Neural cell (in vitro differentiated cells): ENCODE measurements around the gene RNF41. TPM values are rescaled to one million over a fixed set of nuclear protein-coding genes. Genes with fewer than 3 reads are reported as not detected.

Experiments
- H2AFZ ChIP-seq: fragments of 200-600, 300-800 bp; sonication (generic), shearing (Covaris generic); 2 replicates; pipeline ENCODE4 v1.6.0; 2014; ENCODE audit warnings: low read depth, mild to moderate bottlenecking, antibody characterized with exemption, low read length, moderate library complexity
- H3F3A ChIP-seq: fragments of 200-600 bp; shearing (Covaris generic); 2 replicates; pipeline ENCODE4 v1.6.1; 2016; ENCODE audit warnings: mild to moderate bottlenecking, moderate library complexity, mixed read lengths, antibody characterized with exemption, low read length; ENCODE audit not compliant: insufficient read depth, poor library complexity, severe bottlenecking
- H3K27ac ChIP-seq: fragments of 200-600, 300-800 bp; sonication (generic), shearing (Covaris generic); 2 replicates; pipeline ENCODE4 v1.5.1; 2014; ENCODE audit warnings: mild to moderate bottlenecking, low read length, moderate library complexity
- H3K27me3 ChIP-seq: fragments of 300-800, 200-600 bp; sonication (generic), shearing (Covaris generic); 2 replicates; pipeline ENCODE4 v1.6.0; 2014; ENCODE audit warnings: mild to moderate bottlenecking, low read depth, low read length, moderate library complexity; ENCODE audit not compliant: insufficient read depth
- H3K36me3 ChIP-seq: fragments of 300-800, 200-600 bp; sonication (generic), shearing (Covaris generic); 2 replicates; pipeline ENCODE4 v1.5.1; 2014; ENCODE audit warnings: mild to moderate bottlenecking, antibody characterized with exemption, low read length, moderate library complexity; ENCODE audit not compliant: insufficient read depth
- H3K4me2 ChIP-seq: fragments of 300-800, 200-600 bp; sonication (generic), shearing (Covaris generic); 2 replicates; pipeline ENCODE4 v1.6.0; 2014; ENCODE audit warnings: mild to moderate bottlenecking, low read length
- H3K4me3 ChIP-seq: fragments of 300-800, 200-600 bp; sonication (generic), shearing (Covaris generic); 2 replicates; pipeline ENCODE4 v1.5.1; 2014; ENCODE audit warnings: mild to moderate bottlenecking, low read length, moderate library complexity
- H3K79me2 ChIP-seq: fragments of 200-600 bp; shearing (Covaris generic); replicated peaks from 2 replicates; pipeline ENCODE4 v1.6.0; 2014; ENCODE audit warnings: mild to moderate bottlenecking, low read length, moderate library complexity; ENCODE audit not compliant: insufficient read depth
- H3K9ac ChIP-seq: fragments of 300-800, 200-600 bp; sonication (generic), shearing (Covaris generic); 2 replicates; pipeline ENCODE4 v1.6.1; 2016; ENCODE audit warnings: mild to moderate bottlenecking, low read length, mixed read lengths
- H3K9me2 ChIP-seq: fragments of 200-600 bp; shearing (Covaris generic); 2 replicates; pipeline ENCODE4 v1.6.1; 2016; ENCODE audit warnings: mild to moderate bottlenecking, low read length, mixed read lengths; ENCODE audit not compliant: insufficient read depth
- H3K9me3 ChIP-seq: fragments of 200-600, 300-800 bp; sonication (generic), shearing (Covaris generic); 2 replicates; pipeline ENCODE4 v1.6.1; 2016; ENCODE audit warnings: mild to moderate bottlenecking, mixed run types, low read length, moderate library complexity, mixed read lengths
- H4K20me1 ChIP-seq: fragments of 200-600 bp; shearing (Covaris generic); 2 replicates; pipeline ENCODE4 v1.6.1; 2016; ENCODE audit warnings: mild to moderate bottlenecking, mixed run types; ENCODE audit not compliant: insufficient read depth
- CTCF ChIP-seq: fragments of 450-650 bp; IDR thresholded peaks from 2 replicates; pipeline ENCODE4 v1.5.1; 2014; ENCODE audit warnings: antibody characterized with exemption, mild to moderate bottlenecking, moderate library complexity; ENCODE audit not compliant: poor library complexity, severe bottlenecking
- EP300 ChIP-seq: fragments of 450-650 bp; conservative IDR thresholded peaks from 2 replicates; pipeline ENCODE4 v1.6.1; 2014; ENCODE audit warnings: antibody characterized with exemption, mild to moderate bottlenecking, moderate library complexity; ENCODE audit not compliant: poor library complexity, severe bottlenecking
- EZH2 ChIP-seq: fragments of 200-600, 300-800 bp; shearing (Covaris generic), sonication (generic); IDR thresholded peaks from 2 replicates; pipeline ENCODE4 v1.6.1; 2014; ENCODE audit warnings: antibody characterized with exemption, low read length, borderline replicate concordance, mild to moderate bottlenecking; ENCODE audit not compliant: insufficient read depth, poor library complexity, severe bottlenecking
- MXI1 ChIP-seq: fragments of 450-650 bp; conservative IDR thresholded peaks from 2 replicates; pipeline ENCODE4 v1.6.1; 2014; ENCODE audit warnings: antibody characterized with exemption, mild to moderate bottlenecking; ENCODE audit not compliant: poor library complexity, severe bottlenecking
- POLR2AphosphoS5 ChIP-seq: IDR thresholded peaks from 2 replicates; pipeline ENCODE4 v1.6.1; 2012
- RAD21 ChIP-seq: fragments of 450-650 bp; conservative IDR thresholded peaks from 2 replicates; pipeline ENCODE4 v1.6.1; 2014; ENCODE audit warnings: antibody characterized with exemption, mild to moderate bottlenecking, moderate library complexity
- SMC3 ChIP-seq: fragments of 450-650 bp; conservative IDR thresholded peaks from 2 replicates; pipeline ENCODE4 v1.6.1; 2014; ENCODE audit warnings: antibody characterized with exemption, mild to moderate bottlenecking, moderate library complexity; ENCODE audit not compliant: poor library complexity
- TAF1 ChIP-seq: IDR thresholded peaks from 2 replicates; pipeline ENCODE4 v1.6.1; 2012; ENCODE audit warnings: low read depth
- polyA plus RNA-seq: library from polyadenylated mRNA; depleted of rRNA; stranded (reverse); fragments of >200 nt; gene quantifications from 2 replicates; pipeline ENCODE4 v1.2.3, GENCODE V29; 2014
- TF ChIP-seq, protein P1 (sequence below): IDR thresholded peaks from 2 replicates; pipeline ENCODE4 v1.6.1; 2012; ENCODE audit warnings: borderline replicate concordance

The RNF41 gene
- polyA plus RNA-seq, 1 donor from 2014 or later = 108 TPM

GRCh38 chr12:56267443-56268071 is 45.8 kb upstream of the RNF41 start:
- no peaks in the 10 kb centered on the region for H3K9me2 ChIP-seq
- H3K27me3 ChIP-seq = no peaks in the 10 kb centered on the region
- no peaks in the 10 kb centered on the region for H3K79me2 ChIP-seq
- peak overlapping the region; percentile 80 for H3K9ac ChIP-seq
- H3K4me3 ChIP-seq = peak overlapping the region; percentile 83
- peak overlapping the region; percentile 40 for H2AFZ ChIP-seq
- H3F3A ChIP-seq = no peaks in the 10 kb centered on the region
- no peaks in the 10 kb centered on the region for H3K36me3 ChIP-seq
- TF ChIP-seq, protein P1, sequence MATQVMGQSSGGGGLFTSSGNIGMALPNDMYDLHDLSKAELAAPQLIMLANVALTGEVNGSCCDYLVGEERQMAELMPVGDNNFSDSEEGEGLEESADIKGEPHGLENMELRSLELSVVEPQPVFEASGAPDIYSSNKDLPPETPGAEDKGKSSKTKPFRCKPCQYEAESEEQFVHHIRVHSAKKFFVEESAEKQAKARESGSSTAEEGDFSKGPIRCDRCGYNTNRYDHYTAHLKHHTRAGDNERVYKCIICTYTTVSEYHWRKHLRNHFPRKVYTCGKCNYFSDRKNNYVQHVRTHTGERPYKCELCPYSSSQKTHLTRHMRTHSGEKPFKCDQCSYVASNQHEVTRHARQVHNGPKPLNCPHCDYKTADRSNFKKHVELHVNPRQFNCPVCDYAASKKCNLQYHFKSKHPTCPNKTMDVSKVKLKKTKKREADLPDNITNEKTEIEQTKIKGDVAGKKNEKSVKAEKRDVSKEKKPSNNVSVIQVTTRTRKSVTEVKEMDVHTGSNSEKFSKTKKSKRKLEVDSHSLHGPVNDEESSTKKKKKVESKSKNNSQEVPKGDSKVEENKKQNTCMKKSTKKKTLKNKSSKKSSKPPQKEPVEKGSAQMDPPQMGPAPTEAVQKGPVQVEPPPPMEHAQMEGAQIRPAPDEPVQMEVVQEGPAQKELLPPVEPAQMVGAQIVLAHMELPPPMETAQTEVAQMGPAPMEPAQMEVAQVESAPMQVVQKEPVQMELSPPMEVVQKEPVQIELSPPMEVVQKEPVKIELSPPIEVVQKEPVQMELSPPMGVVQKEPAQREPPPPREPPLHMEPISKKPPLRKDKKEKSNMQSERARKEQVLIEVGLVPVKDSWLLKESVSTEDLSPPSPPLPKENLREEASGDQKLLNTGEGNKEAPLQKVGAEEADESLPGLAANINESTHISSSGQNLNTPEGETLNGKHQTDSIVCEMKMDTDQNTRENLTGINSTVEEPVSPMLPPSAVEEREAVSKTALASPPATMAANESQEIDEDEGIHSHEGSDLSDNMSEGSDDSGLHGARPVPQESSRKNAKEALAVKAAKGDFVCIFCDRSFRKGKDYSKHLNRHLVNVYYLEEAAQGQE = no peak
- TF ChIP-seq EZH2 = no peak
- no peak for TF ChIP-seq EP300
- no peak for TF ChIP-seq CTCF
- TF ChIP-seq RAD21 = no peak
- TF ChIP-seq TAF1 = no peak
- TF ChIP-seq SMC3 = no peak
- no peak for TF ChIP-seq MXI1
- TF ChIP-seq POLR2AphosphoS5 = no peak
- H3K27ac ChIP-seq = peak overlapping the region; percentile 20
- peak overlapping the region; percentile 44 for H3K4me2 ChIP-seq
- H4K20me1 ChIP-seq = no peaks in the 10 kb centered on the region
- H3K9me3 ChIP-seq = no peaks in the 10 kb centered on the region

- Histone ChIP-seq H3K9me3 (no peaks in the 10 kb centered on the region), H2AFZ (peak within 1 kb of the TSS; percentile 89), H3K9me2 (no peaks in the 10 kb centered on the region), H3F3A (no peaks in the 10 kb centered on the region), H3K4me3 (peak within 1 kb of the TSS; percentile 83), H3K27ac (peak within 1 kb of the TSS; percentile 80), H3K27me3 (no peaks in the 10 kb centered on the region), H3K9ac (peak within 1 kb of the TSS; percentile 80), H4K20me1 (no peaks in the 10 kb centered on the region), H3K4me2 (peak within 1 kb of the TSS; percentile 63), H3K79me2 (no peaks in the 10 kb centered on the region), H3K36me3 (no peaks in the 10 kb centered on the region)
- TF ChIP-seq POLR2AphosphoS5 (peak; percentile 88), RAD21 (peak; percentile 53), CTCF (peak; percentile 90), EP300 (peak; percentile 74), SMC3 (peak; percentile 66), EZH2 (no peak), MXI1 (peak; percentile 91), TAF1 (peak; percentile 43)
- TF ChIP-seq, protein P1 = peak; percentile 72
These were observed 45.1 kb upstream of the RNF41 start, which contains the start of gene COQ10A for GRCh38 chr12:56266693-56267442. COQ10A (plus strand) TSS chr12:56266942; CDS start chr12:56267119, 177 bp downstream.
